Measurements from ENCODE around the gene CNTN1. TPM values are rescaled to one million over a fixed set of nuclear protein-coding genes. Genes with fewer than 3 reads are reported as not detected.

Gene CNTN1
- total and polyA plus RNA-seq, 9 of the 15 experiments (the other 6 are each of a cell fraction or from before 2014, with no cell fraction given) = 0.16 TPM; not detected in 8

DNA sequence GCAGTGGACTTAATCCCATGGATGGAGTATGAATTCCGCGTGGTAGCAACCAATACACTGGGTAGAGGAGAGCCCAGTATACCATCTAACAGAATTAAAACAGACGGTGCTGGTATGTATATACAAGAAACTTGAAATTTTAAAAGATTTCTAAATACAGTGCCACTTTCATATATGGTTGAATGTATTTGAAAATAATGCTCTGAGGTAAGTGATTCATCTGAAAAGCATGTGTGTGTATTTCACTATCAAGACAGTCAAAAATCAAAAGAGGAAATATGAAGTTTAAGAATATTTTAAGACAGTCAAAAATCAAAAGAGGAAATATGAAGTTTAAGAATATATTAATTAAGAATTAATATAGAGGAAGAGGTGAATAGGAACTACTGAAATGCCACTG is 300.9 kb downstream of the CNTN1 start:
- no peak overlapping the region for H3K4me2 ChIP-seq (ENCODE audit: insufficient read depth, low read length)
- POLR2A ChIA-PET = no interaction called here
- WGBS (ENCODE audit: insufficient coverage, low coverage, missing lambda C conversion rate) = 0% methylated on average over 3 of the region's 3 CpGs

More for the DNA sequence above, 300.9 kb downstream of the CNTN1 start:
- Histone ChIP-seq H3K79me2 (ENCODE audit: control insufficient read depth, insufficient read depth, low read length) (no peaks in the 10 kb centered on the region), H3K4me3 (no peak overlapping the region), H3K36me3 (ENCODE audit: control insufficient read depth, insufficient read depth, low read length) (no peaks in the 10 kb centered on the region), H3K27me3 (ENCODE audit: control insufficient read depth in 2 of 2, insufficient read depth in 2 of 2, low read length in 2 of 2) (no peaks in the 10 kb centered on the region), H4K20me1 (replicated peaks; ENCODE audit: control insufficient read depth, insufficient read depth, low read length) (no peaks in the 10 kb centered on the region), H3K27ac (ENCODE audit: extremely low read depth, low read depth, low read length) (no peak overlapping the region), H3K9me3 (replicated peaks; ENCODE audit: control insufficient read depth, insufficient read depth, low read depth, low read length) (no peaks in the 10 kb centered on the region), H3K9me1 (ENCODE audit: control insufficient read depth, insufficient read depth, low read length) (no peaks in the 10 kb centered on the region), H3K9ac (ENCODE audit: insufficient read depth in 1 of 2, low read depth in 2 of 2, low read length in 2 of 2) (no peak overlapping the region), H2AFZ (ENCODE audit: low read depth, low read length) (no peak overlapping the region), H3K4me1 (replicated peaks in 1 of 2; ENCODE audit: control insufficient read depth in 2 of 2, insufficient read depth in 2 of 2, low read length in 2 of 2) (no peaks in the 10 kb centered on the region)
- in situ Hi-C loops (cut with MboI) (no loop called here), intact Hi-C loops (cut with micrococcal nuclease) (no loop called here)
- TF ChIP-seq MYBL2 (IDR thresholded peaks at IDR 0.05; ENCODE audit: low read depth) = no peak
- no peak for TF ChIP-seq MYBL2 (CRISPR knock-in tag; IDR thresholded peaks at IDR 0.05; ENCODE audit: borderline replicate concordance)
- no peak for TF ChIP-seq ZBED1 (IDR thresholded peaks at IDR 0.05)
- TF ChIP-seq BCOR (IDR thresholded peaks at IDR 0.05) = no peak
- TF ChIP-seq, protein P1, sequence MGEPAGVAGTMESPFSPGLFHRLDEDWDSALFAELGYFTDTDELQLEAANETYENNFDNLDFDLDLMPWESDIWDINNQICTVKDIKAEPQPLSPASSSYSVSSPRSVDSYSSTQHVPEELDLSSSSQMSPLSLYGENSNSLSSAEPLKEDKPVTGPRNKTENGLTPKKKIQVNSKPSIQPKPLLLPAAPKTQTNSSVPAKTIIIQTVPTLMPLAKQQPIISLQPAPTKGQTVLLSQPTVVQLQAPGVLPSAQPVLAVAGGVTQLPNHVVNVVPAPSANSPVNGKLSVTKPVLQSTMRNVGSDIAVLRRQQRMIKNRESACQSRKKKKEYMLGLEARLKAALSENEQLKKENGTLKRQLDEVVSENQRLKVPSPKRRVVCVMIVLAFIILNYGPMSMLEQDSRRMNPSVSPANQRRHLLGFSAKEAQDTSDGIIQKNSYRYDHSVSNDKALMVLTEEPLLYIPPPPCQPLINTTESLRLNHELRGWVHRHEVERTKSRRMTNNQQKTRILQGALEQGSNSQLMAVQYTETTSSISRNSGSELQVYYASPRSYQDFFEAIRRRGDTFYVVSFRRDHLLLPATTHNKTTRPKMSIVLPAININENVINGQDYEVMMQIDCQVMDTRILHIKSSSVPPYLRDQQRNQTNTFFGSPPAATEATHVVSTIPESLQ (CRISPR knock-in tag; IDR thresholded peaks at IDR 0.05) = no peak
- TF ChIP-seq ZNF41 (CRISPR knock-in tag; conservative IDR thresholded peaks at IDR 0.05) = no peak
- TF ChIP-seq, protein P2, sequence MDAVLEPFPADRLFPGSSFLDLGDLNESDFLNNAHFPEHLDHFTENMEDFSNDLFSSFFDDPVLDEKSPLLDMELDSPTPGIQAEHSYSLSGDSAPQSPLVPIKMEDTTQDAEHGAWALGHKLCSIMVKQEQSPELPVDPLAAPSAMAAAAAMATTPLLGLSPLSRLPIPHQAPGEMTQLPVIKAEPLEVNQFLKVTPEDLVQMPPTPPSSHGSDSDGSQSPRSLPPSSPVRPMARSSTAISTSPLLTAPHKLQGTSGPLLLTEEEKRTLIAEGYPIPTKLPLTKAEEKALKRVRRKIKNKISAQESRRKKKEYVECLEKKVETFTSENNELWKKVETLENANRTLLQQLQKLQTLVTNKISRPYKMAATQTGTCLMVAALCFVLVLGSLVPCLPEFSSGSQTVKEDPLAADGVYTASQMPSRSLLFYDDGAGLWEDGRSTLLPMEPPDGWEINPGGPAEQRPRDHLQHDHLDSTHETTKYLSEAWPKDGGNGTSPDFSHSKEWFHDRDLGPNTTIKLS (IDR thresholded peaks at IDR 0.05; ENCODE audit: borderline replicate concordance, low read depth) = no peak
- no peak for TF ChIP-seq ZC3H4 (CRISPR knock-in tag; IDR thresholded peaks at IDR 0.05; ENCODE audit: borderline replicate concordance)
- no peak for TF ChIP-seq HMGN3 (IDR thresholded peaks at IDR 0.05; ENCODE audit: borderline replicate concordance, extremely low read depth, insufficient read length, low read depth, low read length)
- BruUV-seq (replicated peaks) = no TSS peak
- CTCF ChIA-PET (ENCODE audit: low intra/inter-chr PET ratio) = no interaction called here
- no peak for ATAC-seq
- no peak for FAIRE-seq
- DNase-seq (ENCODE audit: extremely low read depth in 1 of 4, low spot score in 3 of 4) = no peak
